HepG2 (cell line): ENCODE results near the gene FBF1. TPM values are rescaled to one million over a fixed set of nuclear protein-coding genes. Genes with fewer than 3 reads are reported as not detected.
A peak's percentile ranks its signal among the peaks of the same experiment; 100 is the strongest.

Experiments used
- ARNT2 ChIP-seq: sonication (generic); formaldehyde crosslinking; IDR thresholded peaks from 2 replicates; pipeline ENCODE4 v1.8.0; 2022; ENCODE audit warnings: mild to moderate bottlenecking, low read depth, missing genetic modification reagents, moderate library complexity
- CCDC6 ChIP-seq: sonication (generic); formaldehyde crosslinking; IDR thresholded peaks from 2 replicates; pipeline ENCODE4 v1.8.1; 2022; ENCODE audit warnings: mild to moderate bottlenecking, missing genetic modification reagents, moderate library complexity
- CENPT ChIP-seq: sonication (generic); formaldehyde crosslinking; IDR thresholded peaks from 2 replicates; pipeline ENCODE4 v1.8.0; 2022; ENCODE audit warnings: low read depth, mild to moderate bottlenecking, moderate library complexity, missing genetic modification reagents
- FOXA3 ChIP-seq: IDR thresholded peaks from 2 replicates; pipeline ENCODE4 v1.6.1; 2016; ENCODE audit warnings: missing genetic modification reagents, missing compliant biosample characterization
- KLF16 ChIP-seq, 2 experiments: sonication (generic) in 1 of 2; formaldehyde crosslinking in 1 of 2; IDR thresholded peaks; 2 replicates each; pipeline versions ENCODE4 v1.6.1 to v1.8.0; 2016 to 2023; ENCODE audit warnings: missing genetic modification reagents in 2 of 2, missing compliant biosample characterization in 1 of 2
- MED13 ChIP-seq: sonication (generic); formaldehyde crosslinking; IDR thresholded peaks from 2 replicates; pipeline ENCODE4 v1.5.0; 2020; ENCODE audit warnings: missing genetic modification reagents
- MYC ChIP-seq: sonication (generic); formaldehyde crosslinking; IDR thresholded peaks from 2 replicates; pipeline ENCODE4 v1.9.0; 2021; ENCODE audit warnings: missing genetic modification reagents, borderline replicate concordance
- NFATC3 ChIP-seq: sonication (generic); formaldehyde crosslinking; IDR thresholded peaks from 2 replicates; pipeline ENCODE4 v1.5.1; 2020; ENCODE audit warnings: mild to moderate bottlenecking, missing genetic modification reagents
- NR3C1 ChIP-seq: sonication (generic); formaldehyde crosslinking; IDR thresholded peaks from 2 replicates; pipeline ENCODE4 v1.4.0; 2020; ENCODE audit warnings: missing genetic modification reagents
- RFX5 ChIP-seq: IDR thresholded peaks from 2 replicates; pipeline ENCODE4 v1.6.1; 2011; ENCODE audit warnings: low read depth, low read length, improper control_type of control experiment
- SMARCE1 ChIP-seq: fragments of 450-650 bp; IDR thresholded peaks from 2 replicates; pipeline ENCODE4 v1.6.1; 2017; ENCODE audit warnings: borderline replicate concordance
- SNAPC2 ChIP-seq: sonication (generic); formaldehyde crosslinking; IDR thresholded peaks from 2 replicates; pipeline ENCODE4 v1.8.1; 2022; ENCODE audit warnings: mild to moderate bottlenecking, missing genetic modification reagents
- ZFAT ChIP-seq: sonication (generic); formaldehyde crosslinking; conservative IDR thresholded peaks from 2 replicates; pipeline ENCODE4 v1.8.1; 2023; ENCODE audit warnings: missing genetic modification reagents, inconsistent platforms
- ZMYM2 ChIP-seq: sonication (generic); formaldehyde crosslinking; IDR thresholded peaks from 2 replicates; pipeline ENCODE4 v1.8.0; 2022; ENCODE audit warnings: mild to moderate bottlenecking, missing genetic modification reagents
- ZNF337 ChIP-seq: sonication (generic); formaldehyde crosslinking; IDR thresholded peaks from 2 replicates; pipeline ENCODE4 v1.5.1; 2020; ENCODE audit warnings: missing genetic modification reagents, low read depth, mild to moderate bottlenecking, borderline replicate concordance
- ZNF619 ChIP-seq: sonication (generic); formaldehyde crosslinking; IDR thresholded peaks from 2 replicates; pipeline ENCODE4 v1.4.0; 2020; ENCODE audit warnings: mild to moderate bottlenecking, missing genetic modification reagents
- ZNF781 ChIP-seq: sonication (generic); formaldehyde crosslinking; IDR thresholded peaks from 2 replicates; pipeline ENCODE4 v1.5.1; 2020; ENCODE audit warnings: borderline replicate concordance, mild to moderate bottlenecking, missing genetic modification reagents; ENCODE audit errors: not compliant biosample characterization
- polyA plus RNA-seq, 8 experiments: library from polyadenylated mRNA; depleted of rRNA in 3 of 8; stranded (reverse) in 7 of 8; unstranded in 1 of 8; fragments of >200 nt; fragmentation: Illumina TruSeq in 4 of 8; extraction: Trizol in 4 of 8; gene quantifications; 2 replicates each; pipeline versions ENCODE4 v1.2.1 to v1.2.3, GENCODE V29; 2011 to 2016; ENCODE audit warnings: low read depth in 4 of 8, missing spikeins in 1 of 8, mixed read lengths in 1 of 8; ENCODE audit not compliant: insufficient read depth in 1 of 8
- total RNA-seq, 5 experiments: library from RNA; depleted of rRNA; stranded (reverse); fragments of >200 nt; fragmentation: Illumina TruSeq; extraction: Trizol; gene quantifications; 2 replicates each; pipeline ENCODE4 v1.2.3, GENCODE V29; 2016; ENCODE audit warnings: low read depth in 1 of 5
- TF ChIP-seq, protein P1 (sequence below): sonication (generic); formaldehyde crosslinking; IDR thresholded peaks from 2 replicates; pipeline ENCODE4 v1.9.0; 2021; ENCODE audit warnings: missing genetic modification reagents, mild to moderate bottlenecking, borderline replicate concordance
- TF ChIP-seq, protein P2 (sequence below): sonication (generic); formaldehyde crosslinking; IDR thresholded peaks from 2 replicates; pipeline ENCODE4 v1.4.0; 2020; ENCODE audit warnings: missing genetic modification reagents, borderline replicate concordance
- TF ChIP-seq, protein P3 (sequence below): sonication (generic); formaldehyde crosslinking; IDR thresholded peaks from 2 replicates; pipeline ENCODE4 v1.8.0; 2022; ENCODE audit warnings: missing genetic modification reagents, mild to moderate bottlenecking, inconsistent platforms, borderline replicate concordance

The FBF1 gene
- total and polyA plus RNA-seq, 2 of the 13 experiments (the other 11 are each of a cell fraction or from before 2014, with no cell fraction given), result 2.4 to 8.1 TPM

- TF ChIP-seq NFATC3 (CRISPR knock-in tag), result no peak
- 0 out of 2 replicates have a peak, but pooled peaks have one; percentile 30 for TF ChIP-seq RFX5
- TF ChIP-seq, protein P1, sequence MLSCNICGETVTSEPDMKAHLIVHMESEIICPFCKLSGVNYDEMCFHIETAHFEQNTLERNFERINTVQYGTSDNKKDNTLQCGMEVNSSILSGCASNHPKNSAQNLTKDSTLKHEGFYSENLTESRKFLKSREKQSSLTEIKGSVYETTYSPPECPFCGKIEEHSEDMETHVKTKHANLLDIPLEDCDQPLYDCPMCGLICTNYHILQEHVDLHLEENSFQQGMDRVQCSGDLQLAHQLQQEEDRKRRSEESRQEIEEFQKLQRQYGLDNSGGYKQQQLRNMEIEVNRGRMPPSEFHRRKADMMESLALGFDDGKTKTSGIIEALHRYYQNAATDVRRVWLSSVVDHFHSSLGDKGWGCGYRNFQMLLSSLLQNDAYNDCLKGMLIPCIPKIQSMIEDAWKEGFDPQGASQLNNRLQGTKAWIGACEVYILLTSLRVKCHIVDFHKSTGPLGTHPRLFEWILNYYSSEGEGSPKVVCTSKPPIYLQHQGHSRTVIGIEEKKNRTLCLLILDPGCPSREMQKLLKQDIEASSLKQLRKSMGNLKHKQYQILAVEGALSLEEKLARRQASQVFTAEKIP (CRISPR knock-in tag), result no peak
- peak in 1 of 2 experiments; percentile 75; a peak in 2 of 4 replicates for TF ChIP-seq KLF16 (CRISPR knock-in tag; IDR thresholded peaks at IDR 0.05)
- no peak for TF ChIP-seq CENPT (CRISPR knock-in tag)
- TF ChIP-seq ZNF619, result peak; percentile 40; the same call in 1 of the 2 replicates
- peak; percentile 87 for TF ChIP-seq MYC (CRISPR knock-in tag)
- peak; percentile 9 for TF ChIP-seq FOXA3 (CRISPR knock-in tag)
- no peak for TF ChIP-seq ZFAT
- TF ChIP-seq ZMYM2 (CRISPR knock-in tag), result no peak
- peak; percentile 42 for TF ChIP-seq CCDC6 (CRISPR knock-in tag)
- TF ChIP-seq SMARCE1, result no peak
- peak; percentile 74; the same call in 1 of the 2 replicates for TF ChIP-seq ZNF337 (CRISPR knock-in tag)
- no peak for TF ChIP-seq NR3C1 (CRISPR knock-in tag)
- TF ChIP-seq, protein P2, sequence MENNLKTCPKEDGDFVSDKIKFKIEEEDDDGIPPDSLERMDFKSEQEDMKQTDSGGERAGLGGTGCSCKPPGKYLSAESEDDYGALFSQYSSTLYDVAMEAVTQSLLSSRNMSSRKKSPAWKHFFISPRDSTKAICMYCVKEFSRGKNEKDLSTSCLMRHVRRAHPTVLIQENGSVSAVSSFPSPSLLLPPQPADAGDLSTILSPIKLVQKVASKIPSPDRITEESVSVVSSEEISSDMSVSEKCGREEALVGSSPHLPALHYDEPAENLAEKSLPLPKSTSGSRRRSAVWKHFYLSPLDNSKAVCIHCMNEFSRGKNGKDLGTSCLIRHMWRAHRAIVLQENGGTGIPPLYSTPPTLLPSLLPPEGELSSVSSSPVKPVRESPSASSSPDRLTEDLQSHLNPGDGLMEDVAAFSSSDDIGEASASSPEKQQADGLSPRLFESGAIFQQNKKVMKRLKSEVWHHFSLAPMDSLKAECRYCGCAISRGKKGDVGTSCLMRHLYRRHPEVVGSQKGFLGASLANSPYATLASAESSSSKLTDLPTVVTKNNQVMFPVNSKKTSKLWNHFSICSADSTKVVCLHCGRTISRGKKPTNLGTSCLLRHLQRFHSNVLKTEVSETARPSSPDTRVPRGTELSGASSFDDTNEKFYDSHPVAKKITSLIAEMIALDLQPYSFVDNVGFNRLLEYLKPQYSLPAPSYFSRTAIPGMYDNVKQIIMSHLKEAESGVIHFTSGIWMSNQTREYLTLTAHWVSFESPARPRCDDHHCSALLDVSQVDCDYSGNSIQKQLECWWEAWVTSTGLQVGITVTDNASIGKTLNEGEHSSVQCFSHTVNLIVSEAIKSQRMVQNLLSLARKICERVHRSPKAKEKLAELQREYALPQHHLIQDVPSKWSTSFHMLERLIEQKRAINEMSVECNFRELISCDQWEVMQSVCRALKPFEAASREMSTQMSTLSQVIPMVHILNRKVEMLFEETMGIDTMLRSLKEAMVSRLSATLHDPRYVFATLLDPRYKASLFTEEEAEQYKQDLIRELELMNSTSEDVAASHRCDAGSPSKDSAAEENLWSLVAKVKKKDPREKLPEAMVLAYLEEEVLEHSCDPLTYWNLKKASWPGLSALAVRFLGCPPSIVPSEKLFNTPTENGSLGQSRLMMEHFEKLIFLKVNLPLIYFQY (CRISPR knock-in tag), result peak; percentile 89; the same call in 1 of the 2 replicates
- peak; percentile 86 for TF ChIP-seq ZNF781 (CRISPR knock-in tag)
- peak; percentile 61; the same call in 1 of the 2 replicates for TF ChIP-seq ARNT2
- TF ChIP-seq, protein P3, sequence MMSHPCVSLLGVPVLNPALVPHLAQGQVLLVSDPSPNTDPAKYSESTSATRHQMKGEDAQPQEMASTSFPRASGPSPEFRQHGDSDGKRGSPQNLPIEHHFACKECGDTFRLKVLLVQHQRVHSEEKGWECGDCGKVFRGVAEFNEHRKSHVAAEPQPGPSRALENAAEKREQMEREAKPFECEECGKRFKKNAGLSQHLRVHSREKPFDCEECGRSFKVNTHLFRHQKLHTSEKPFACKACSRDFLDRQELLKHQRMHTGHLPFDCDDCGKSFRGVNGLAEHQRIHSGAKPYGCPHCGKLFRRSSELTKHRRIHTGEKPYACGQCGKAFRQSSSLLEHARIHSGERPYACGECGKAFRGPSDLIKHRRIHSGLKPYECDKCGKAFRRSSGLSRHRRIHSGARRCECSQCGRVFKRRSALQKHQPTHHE, result no peak
- peak; percentile 65 for TF ChIP-seq MED13
- TF ChIP-seq SNAPC2 (CRISPR knock-in tag), result peak; percentile 29
Observed at GRCh38 chr17:75878174-75878998, 62.5 kb downstream of the FBF1 start, which contains the start of gene TRIM47 (continued).
